GM10266 (cell line): Measurements from ENCODE around the gene MAPK6.

Source experiments
- DNase-seq: peaks from one replicate; pipeline ENCODE4 v3.0.0; 2012; ENCODE audit errors: extremely low spot score
- CTCF ChIP-seq: IDR thresholded peaks from 2 replicates; pipeline ENCODE4 v1.5.1; 2012; ENCODE audit warnings: mild to moderate bottlenecking, low read depth; ENCODE audit not compliant: control insufficient read depth, insufficient read depth; ENCODE audit errors: missing control alignments

MAPK6 gene

GRCh38 chr15:52085299-52085698, 66.3 kb downstream of the MAPK6 start:
- no peak for DNase-seq

GRCh38 chr15:52086011-52086786, 67.2 kb downstream of the MAPK6 start:
- DNase-seq, result no peak
- TF ChIP-seq CTCF, result no peak

More at GRCh38 chr15:52085299-52085698, 66.3 kb downstream of the MAPK6 start:
- no peak for TF ChIP-seq CTCF

- TF ChIP-seq CTCF, result no peak
- DNase-seq, result no peak
Measured at GRCh38 chr15:52090193-52090592, 71.2 kb downstream of the MAPK6 start.

GRCh38 chr15:52093167-52093538, 74.1 kb downstream of the MAPK6 start:
- no peak for TF ChIP-seq CTCF
- DNase-seq, result no peak

- no peak for DNase-seq
- TF ChIP-seq CTCF, result no peak
Measured at GRCh38 chr15:52093539-52094510, 74.8 kb downstream of the MAPK6 start.

GRCh38 chr15:52094811-52095584, 76.0 kb downstream of the MAPK6 start:
- no peak for DNase-seq
- TF ChIP-seq CTCF, result no peak
